HG02610 (cell line): ENCODE data around the gene RELL1.

Experiments used
- ATAC-seq: cut with Tn5 transposase; IDR thresholded peaks from one replicate; pipeline ENCODE4 v1.9.1; 2021; ENCODE audit warnings: mild to moderate bottlenecking, moderate library complexity; ENCODE audit not compliant: unreplicated experiment

RELL1 gene

GRCh38 chr4:37641886-37642849, 44.0 kb downstream of the RELL1 start:
- no peak for ATAC-seq

GRCh38 chr4:37641352-37641751, 44.8 kb downstream of the RELL1 start:
- ATAC-seq = no peak

- ATAC-seq = no peak
Measured at GRCh38 chr4:37639551-37640285, 46.5 kb downstream of the RELL1 start.

- ATAC-seq = no peak
Measured at GRCh38 chr4:37635155-37635554, 51.0 kb downstream of the RELL1 start.

GRCh38 chr4:37634180-37634579, 52.0 kb downstream of the RELL1 start:
- ATAC-seq = peak; percentile 44

GRCh38 chr4:37632836-37633235, 53.3 kb downstream of the RELL1 start:
- ATAC-seq = no peak

GRCh38 chr4:37631551-37631950, 54.6 kb downstream of the RELL1 start:
- no peak for ATAC-seq

GRCh38 chr4:37629713-37630112, 56.5 kb downstream of the RELL1 start:
- no peak for ATAC-seq

- ATAC-seq = no peak
Measured at GRCh38 chr4:37628977-37629609, 57.1 kb downstream of the RELL1 start.

- no peak for ATAC-seq
Measured at GRCh38 chr4:37627263-37627662, 58.9 kb downstream of the RELL1 start.

GRCh38 chr4:37625499-37625898, 60.7 kb downstream of the RELL1 start:
- ATAC-seq = no peak

GRCh38 chr4:37623940-37624339, 62.2 kb downstream of the RELL1 start:
- no peak for ATAC-seq

- ATAC-seq = no peak
Measured at GRCh38 chr4:37623125-37623524, 63.1 kb downstream of the RELL1 start.

- ATAC-seq = no peak
Measured at GRCh38 chr4:37620176-37620575, 66.0 kb downstream of the RELL1 start.

- ATAC-seq = no peak
Measured at GRCh38 chr4:37615720-37616063, 70.5 kb downstream of the RELL1 start.

GRCh38 chr4:37615059-37615719, 71.0 kb downstream of the RELL1 start:
- ATAC-seq = no peak

GRCh38 chr4:37612811-37613210, 73.4 kb downstream of the RELL1 start:
- ATAC-seq = no peak

- no peak for ATAC-seq
Measured at GRCh38 chr4:37609626-37610025, 76.5 kb downstream of the RELL1 start.

- ATAC-seq = no peak
Measured at GRCh38 chr4:37607018-37607417, 79.2 kb downstream of the RELL1 start.

GRCh38 chr4:37605843-37606565, 80.2 kb downstream of the RELL1 start:
- ATAC-seq = no peak
